ENCODE measurements around the gene NR2C1.
"Not testable (repeated sequence)": the region's sequence is repeated elsewhere in the genome, so short reads cannot be mapped to it uniquely, and the experiment has no call there.

The NR2C1 gene

DNA sequence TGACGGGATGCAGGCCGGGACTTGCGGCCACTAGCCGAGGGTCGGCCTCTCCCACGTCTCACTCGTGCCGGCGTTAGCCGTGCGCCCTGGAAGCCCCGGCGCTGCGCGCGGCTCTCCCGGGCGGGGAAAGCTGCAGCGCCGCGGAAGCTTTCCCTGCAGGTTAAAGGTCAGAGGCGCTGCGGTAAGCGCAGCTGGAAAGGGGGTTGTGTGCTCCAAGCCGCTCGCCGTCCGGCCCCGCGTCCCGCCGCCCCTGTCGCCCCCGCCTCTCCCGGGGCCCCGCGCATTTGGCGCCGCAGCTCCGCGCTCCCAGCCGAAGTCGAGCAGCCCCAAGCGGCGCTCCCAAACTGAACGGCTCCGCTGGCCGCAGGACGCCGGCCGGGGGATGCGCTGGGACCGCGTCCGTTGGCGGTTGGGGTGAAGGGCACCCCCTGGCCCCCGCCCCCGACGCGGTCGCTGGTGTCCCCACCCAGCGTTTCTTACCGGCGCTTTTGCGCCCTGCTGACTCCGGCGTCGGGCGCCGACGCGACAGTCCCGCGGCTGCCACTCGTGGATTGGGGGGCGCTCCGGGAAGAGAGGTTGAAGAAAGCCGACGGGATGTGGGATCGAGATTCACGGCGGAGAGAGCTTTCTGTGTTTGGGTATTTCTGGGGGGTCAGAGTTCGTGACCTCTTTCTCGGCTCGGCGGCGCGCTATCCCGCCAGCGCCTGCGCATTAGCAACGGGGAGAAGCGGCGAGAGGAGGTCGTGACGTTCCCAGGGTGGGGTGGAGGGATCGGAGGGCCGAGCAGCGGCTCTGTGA is at the start of gene NR2C1:
NR2C1 (minus strand) TSS at position 719 of the 798 bp plus-strand sequence. CDS start 6,234 bp downstream, outside the sequence.
- peak; percentile 96 to 97 for DNase-seq (ENCODE audit: low read depth in 1 of 2, low spot score in 1 of 2)
- in situ Hi-C loops (cut with HindIII; ENCODE audit: low pct_unique_long_range_greater_than_20kb, low sequenced_read_pairs) = no loop called here

DNA sequence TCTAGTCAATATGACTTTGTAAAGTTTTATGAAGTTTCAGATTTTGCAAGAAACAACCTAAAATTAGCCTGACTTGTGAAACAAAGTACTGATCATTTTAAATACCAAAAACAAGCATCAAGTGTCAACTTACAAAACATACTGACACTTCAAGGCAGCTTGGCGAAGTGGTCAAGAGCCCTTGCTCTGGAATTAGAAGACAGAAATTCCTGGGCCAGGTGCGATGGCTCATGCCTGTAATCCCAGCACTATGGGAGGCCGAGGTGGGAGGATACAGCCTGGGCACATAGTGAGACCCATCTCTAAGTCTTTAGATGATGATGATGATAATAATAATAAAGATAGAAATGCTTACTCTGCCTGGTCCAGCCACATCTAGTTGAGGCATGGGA is 45.4 kb upstream of the NR2C1 start:
- TF ChIP-seq JUND (IDR thresholded peaks at IDR 0.05; ENCODE audit: low read depth) = no peak
- in situ Hi-C loops (cut with HindIII; ENCODE audit: low pct_unique_long_range_greater_than_20kb, low sequenced_read_pairs) = no loop called here
- no peak for DNase-seq (ENCODE audit: low read depth in 1 of 2, low spot score in 1 of 2)

More for the DNA sequence above, at the start of gene NR2C1:
- TF ChIP-seq JUND (IDR thresholded peaks at IDR 0.05; ENCODE audit: low read depth) = no peak

DNA sequence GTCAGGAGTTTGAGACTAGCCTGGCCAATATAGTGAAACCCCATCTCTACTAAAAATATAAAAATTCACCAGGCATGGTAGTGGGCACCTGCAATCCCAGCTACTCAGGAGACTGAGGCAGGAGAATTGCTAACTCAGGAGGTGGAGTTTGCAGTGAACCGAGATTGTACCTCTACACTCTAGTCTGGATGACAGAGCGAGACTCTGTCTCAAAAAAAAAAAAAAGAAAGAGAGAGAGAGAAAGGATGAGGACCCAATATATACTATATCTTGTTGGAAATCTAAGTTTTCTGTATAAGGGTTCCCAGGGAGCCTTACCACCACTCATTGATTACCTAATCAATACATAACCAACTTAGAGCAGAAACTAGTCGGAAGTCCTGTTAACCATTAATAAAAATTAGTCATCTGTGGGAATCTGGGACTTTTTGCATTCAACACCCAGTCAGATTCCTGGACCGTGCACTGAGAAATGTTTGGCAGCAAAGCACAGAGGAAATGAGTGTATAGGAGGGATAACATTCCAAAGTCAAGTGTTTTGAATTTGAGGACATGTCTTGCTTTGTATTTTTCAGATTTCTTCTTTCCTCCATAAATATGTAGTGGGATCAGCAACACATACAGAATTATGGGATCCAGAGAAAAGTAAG is 44.8 kb upstream of the NR2C1 start:
- no peak for DNase-seq (ENCODE audit: low read depth in 1 of 2, low spot score in 1 of 2)
- in situ Hi-C loops (cut with HindIII; ENCODE audit: low pct_unique_long_range_greater_than_20kb, low sequenced_read_pairs) = no loop called here
- TF ChIP-seq JUND (IDR thresholded peaks at IDR 0.05; ENCODE audit: low read depth) = no peak

GRCh38 chr12:95117178-95117599 is 43.8 kb upstream of the NR2C1 start:
- in situ Hi-C loops (cut with HindIII; ENCODE audit: low pct_unique_long_range_greater_than_20kb, low sequenced_read_pairs) = no loop called here
- TF ChIP-seq JUND (IDR thresholded peaks at IDR 0.05; ENCODE audit: low read depth) = no peak

GRCh38 chr12:95116773-95117172 is 43.4 kb upstream of the NR2C1 start:
- DNase-seq (ENCODE audit: low read depth in 1 of 2, low spot score in 1 of 2) = no peak
- in situ Hi-C loops (cut with HindIII; ENCODE audit: low pct_unique_long_range_greater_than_20kb, low sequenced_read_pairs) = no loop called here
- TF ChIP-seq JUND (IDR thresholded peaks at IDR 0.05; ENCODE audit: low read depth) = no peak

More at GRCh38 chr12:95117178-95117599, 43.8 kb upstream of the NR2C1 start:
- peak; percentile 49 to 85 for DNase-seq (ENCODE audit: low read depth in 1 of 2, low spot score in 1 of 2)

GRCh38 chr12:95116341-95116740 is 42.9 kb upstream of the NR2C1 start:
- in situ Hi-C loops (cut with HindIII; ENCODE audit: low pct_unique_long_range_greater_than_20kb, low sequenced_read_pairs) = no loop called here
- no peak for TF ChIP-seq JUND (IDR thresholded peaks at IDR 0.05; ENCODE audit: low read depth)
- no peak for DNase-seq (ENCODE audit: low read depth in 1 of 2, low spot score in 1 of 2)

DNA sequence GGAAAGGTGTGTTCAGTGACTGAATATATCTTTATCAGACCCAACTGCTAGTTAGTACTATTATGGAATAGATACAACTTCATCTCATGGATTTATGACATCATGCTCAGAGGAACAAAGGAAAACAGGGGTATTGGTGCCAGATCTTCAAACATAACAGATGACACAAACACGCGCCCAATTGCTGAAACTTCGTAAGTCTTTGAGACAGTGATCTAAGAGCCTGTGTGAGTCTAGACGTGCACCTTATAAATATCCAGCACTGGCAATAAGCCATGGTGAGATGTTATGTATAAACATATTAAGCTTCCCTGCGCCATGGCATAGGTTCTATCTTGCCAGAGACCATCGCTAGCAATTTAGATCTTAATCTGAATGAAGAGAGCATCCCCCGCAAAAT is 42.2 kb upstream of the NR2C1 start:
- in situ Hi-C loops (cut with HindIII; ENCODE audit: low pct_unique_long_range_greater_than_20kb, low sequenced_read_pairs) = no loop called here
- no peak for DNase-seq (ENCODE audit: low read depth in 1 of 2, low spot score in 1 of 2)
- TF ChIP-seq JUND (IDR thresholded peaks at IDR 0.05; ENCODE audit: low read depth) = no peak

DNA sequence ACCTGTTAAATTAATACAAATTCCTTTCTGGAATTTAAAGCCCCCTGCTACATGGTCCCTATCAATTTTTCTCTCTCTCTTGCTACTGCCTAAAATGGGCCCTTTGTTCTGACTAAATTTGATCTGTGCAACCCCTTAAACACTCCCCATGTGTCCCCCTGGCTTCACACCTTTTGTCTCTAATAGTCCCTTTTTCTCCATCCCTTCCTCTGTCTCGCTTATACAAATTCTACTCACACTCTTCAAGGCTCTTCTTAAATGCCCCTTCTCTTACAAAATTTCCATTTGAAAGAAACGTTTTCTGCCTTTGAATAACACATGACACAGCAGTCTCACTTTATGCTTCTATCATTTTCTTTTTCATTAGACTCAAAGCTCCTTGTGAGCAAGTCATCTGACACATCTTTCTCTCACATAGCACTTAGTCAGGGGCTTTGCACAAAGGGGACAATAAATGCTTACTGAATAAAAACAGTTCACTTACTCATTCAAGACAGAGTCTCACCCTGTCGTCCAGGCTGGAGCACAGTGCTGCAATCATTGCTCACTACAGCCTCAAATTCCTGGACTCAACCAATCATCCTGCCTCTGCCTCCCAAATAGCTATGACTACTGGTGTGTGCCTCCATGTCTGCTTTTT is 41.5 kb upstream of the NR2C1 start:
- no peak for TF ChIP-seq JUND (IDR thresholded peaks at IDR 0.05; ENCODE audit: low read depth)
- no peak for DNase-seq (ENCODE audit: low read depth in 1 of 2, low spot score in 1 of 2)
- in situ Hi-C loops (cut with HindIII; ENCODE audit: low pct_unique_long_range_greater_than_20kb, low sequenced_read_pairs) = no loop called here

GRCh38 chr12:95107362-95107761 is 33.9 kb upstream of the NR2C1 start:
- in situ Hi-C loops (cut with HindIII; ENCODE audit: low pct_unique_long_range_greater_than_20kb, low sequenced_read_pairs) = no loop called here
- DNase-seq (ENCODE audit: low read depth in 1 of 2, low spot score in 1 of 2) = no peak
- no peak for TF ChIP-seq JUND (IDR thresholded peaks at IDR 0.05; ENCODE audit: low read depth)

- TF ChIP-seq JUND (IDR thresholded peaks at IDR 0.05; ENCODE audit: low read depth) = no peak
- no peak for DNase-seq (ENCODE audit: low read depth in 1 of 2, low spot score in 1 of 2)
- in situ Hi-C loops (cut with HindIII; ENCODE audit: low pct_unique_long_range_greater_than_20kb, low sequenced_read_pairs) = no loop called here
Measured at GRCh38 chr12:95105540-95105939, 32.1 kb upstream of the NR2C1 start.

DNA sequence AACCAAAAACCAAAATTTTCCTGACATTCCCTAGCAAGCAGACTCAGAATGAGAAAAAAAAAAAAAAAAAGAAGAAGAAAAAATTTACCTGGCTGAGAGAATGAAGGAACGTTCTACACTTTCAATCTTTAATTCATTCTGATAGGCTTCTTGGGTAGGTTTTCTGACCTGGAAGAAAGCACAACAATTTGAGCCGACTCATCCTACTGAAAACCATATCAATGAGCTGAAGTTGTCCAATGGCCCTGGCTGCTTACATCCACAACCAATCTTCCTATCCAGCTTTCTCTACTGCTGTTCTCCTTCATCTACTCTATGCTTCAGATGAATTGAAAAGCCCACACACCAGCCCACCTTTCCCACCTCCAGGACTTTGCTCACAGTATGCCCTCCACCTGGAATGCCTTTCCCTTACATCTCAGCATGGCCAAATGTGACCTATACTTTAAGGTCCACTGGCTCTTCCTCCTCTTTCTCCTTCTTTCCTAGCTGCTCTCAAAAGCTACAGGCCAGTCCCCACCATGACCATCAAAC is 31.6 kb upstream of the NR2C1 start:
- TF ChIP-seq JUND (IDR thresholded peaks at IDR 0.05; ENCODE audit: low read depth) = no peak
- in situ Hi-C loops (cut with HindIII; ENCODE audit: low pct_unique_long_range_greater_than_20kb, low sequenced_read_pairs) = no loop called here
- DNase-seq (ENCODE audit: low read depth in 1 of 2, low spot score in 1 of 2) = no peak

- peak in 1 of 2 experiments; percentile 12 for DNase-seq (ENCODE audit: low read depth in 1 of 2, low spot score in 1 of 2)
- in situ Hi-C loops (cut with HindIII; ENCODE audit: low pct_unique_long_range_greater_than_20kb, low sequenced_read_pairs) = no loop called here
Measured at GRCh38 chr12:95102916-95103671, 29.7 kb upstream of the NR2C1 start.

DNA sequence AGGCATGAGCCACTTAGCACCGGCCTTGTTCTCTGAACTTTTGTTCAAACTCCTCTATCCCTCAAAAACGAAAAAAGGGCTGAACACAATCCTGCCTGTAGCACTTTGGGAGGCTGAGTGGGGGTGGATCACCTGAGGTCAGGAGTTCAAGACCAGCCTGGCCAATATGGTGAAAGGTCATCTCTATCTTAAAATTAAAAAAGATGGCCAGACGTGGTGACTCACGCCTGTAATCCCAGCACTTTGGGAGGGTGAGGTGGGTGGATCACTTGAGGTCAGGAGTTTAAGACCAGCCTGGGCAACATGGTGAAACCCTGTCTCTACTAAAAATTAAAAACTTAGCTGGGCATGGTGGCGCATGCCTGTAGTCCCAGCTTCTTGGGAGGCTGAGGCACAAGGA is 28.5 kb upstream of the NR2C1 start:
- DNase-seq (ENCODE audit: low read depth in 1 of 2, low spot score in 1 of 2); in situ Hi-C loops (cut with HindIII; ENCODE audit: low pct_unique_long_range_greater_than_20kb, low sequenced_read_pairs): not testable (repeated sequence)

More at GRCh38 chr12:95102916-95103671, 29.7 kb upstream of the NR2C1 start:
- TF ChIP-seq JUND (IDR thresholded peaks at IDR 0.05; ENCODE audit: low read depth) = no peak
